Activated T-helper 1 cell treated with anti-CD3 and anti-CD28 coated beads, Interleukin-2, amount 50 U/mL, for 16 hours (primary cell): ENCODE results near the gene TNFRSF8.

Experiments used
- DNase-seq, 2 donors: peaks; one replicate each; pipeline ENCODE4 v3.0.0-alpha.2; 2020; ENCODE audit warnings: low read depth in 1 of 2, low spot score in 1 of 2

TNFRSF8 gene

GRCh38 chr1:12113433-12114339 lies 50.6 kb downstream of the TNFRSF8 start:
- DNase-seq = no peak

- no peak for DNase-seq
Observed at GRCh38 chr1:12114340-12114683, 51.2 kb downstream of the TNFRSF8 start.

DNA sequence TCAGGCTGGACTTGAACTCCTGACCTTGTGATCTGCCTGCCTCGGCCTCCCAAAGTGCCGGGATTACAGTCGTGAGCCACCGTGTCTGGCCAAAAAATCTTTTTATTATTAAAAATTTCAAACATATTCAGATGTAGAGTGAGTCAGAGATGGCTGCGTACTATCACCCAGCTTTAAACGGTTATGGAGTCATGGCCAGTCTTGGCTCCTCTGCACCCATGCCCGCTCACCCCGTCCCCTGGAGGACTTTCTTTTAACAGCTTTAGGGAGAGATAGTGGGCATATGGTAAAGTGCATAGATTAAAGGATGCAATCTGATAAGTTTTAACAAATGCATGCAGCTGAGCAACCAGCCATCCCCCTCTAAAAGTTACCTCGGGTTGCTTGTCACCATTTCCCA lies 51.8 kb downstream of the TNFRSF8 start:
- DNase-seq = no peak

GRCh38 chr1:12121212-12122003 lies 58.3 kb downstream of the TNFRSF8 start:
- DNase-seq = no peak

- DNase-seq = no peak
Observed at GRCh38 chr1:12123172-12123571, 60.1 kb downstream of the TNFRSF8 start.

- DNase-seq = peak; percentile 66 to 76
Observed at GRCh38 chr1:12124693-12125421, 61.8 kb downstream of the TNFRSF8 start.

GRCh38 chr1:12125422-12126355 lies 62.6 kb downstream of the TNFRSF8 start:
- DNase-seq = no peak

- DNase-seq = no peak
Observed at GRCh38 chr1:12126781-12127180, 63.7 kb downstream of the TNFRSF8 start.

DNA sequence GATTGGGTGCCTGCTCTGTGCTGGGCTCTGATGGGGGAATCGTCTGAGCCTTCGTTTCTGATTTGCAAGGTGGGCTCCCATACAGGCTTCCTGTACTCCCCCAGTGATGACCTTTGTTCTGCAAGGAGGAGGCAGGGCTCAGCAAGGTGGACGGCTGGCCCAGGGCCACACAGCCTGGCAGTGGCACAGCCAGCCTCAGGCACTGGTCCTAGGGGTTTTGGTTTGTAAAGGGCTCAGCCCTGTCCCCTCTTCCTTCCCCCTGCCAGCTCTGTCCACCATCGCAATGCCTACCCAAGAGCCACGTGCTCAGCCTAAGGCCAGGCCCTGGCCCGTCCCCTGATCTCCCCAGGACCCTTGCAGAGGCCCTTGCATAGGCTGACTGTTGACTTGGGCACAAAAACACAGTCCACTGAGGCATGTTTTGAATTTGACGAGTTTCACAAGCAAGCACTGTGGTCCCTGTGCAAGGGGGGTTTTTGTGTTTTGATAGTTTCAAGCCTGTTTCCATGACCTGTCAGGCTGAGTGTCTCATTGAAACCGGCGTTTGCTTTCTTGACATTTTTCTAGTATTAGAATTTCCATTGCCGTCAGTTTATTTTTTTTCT lies 64.2 kb downstream of the TNFRSF8 start:
- no peak for DNase-seq

- no peak for DNase-seq
Observed at GRCh38 chr1:12128120-12128519, 65.0 kb downstream of the TNFRSF8 start.

DNA sequence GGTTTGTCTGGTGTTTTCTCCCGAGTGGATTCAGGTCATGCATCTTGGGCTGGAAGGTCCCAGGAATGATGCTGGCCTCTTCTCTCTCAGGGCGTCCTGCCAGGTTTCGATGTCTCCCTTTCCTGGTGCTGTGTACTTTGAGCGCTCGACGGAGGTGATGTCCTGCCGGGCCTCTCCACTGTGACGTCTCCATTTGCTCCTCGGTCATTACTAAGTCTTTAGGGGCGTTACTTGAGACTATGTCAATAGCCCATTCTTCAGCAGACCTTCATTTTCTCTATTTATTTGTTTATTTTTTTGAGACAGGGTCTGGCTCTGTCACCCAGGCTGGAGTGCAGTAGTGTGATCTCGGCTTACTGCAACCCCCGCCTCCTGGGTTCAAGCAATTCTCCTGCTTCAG lies 66.5 kb downstream of the TNFRSF8 start:
- DNase-seq = no peak

DNA sequence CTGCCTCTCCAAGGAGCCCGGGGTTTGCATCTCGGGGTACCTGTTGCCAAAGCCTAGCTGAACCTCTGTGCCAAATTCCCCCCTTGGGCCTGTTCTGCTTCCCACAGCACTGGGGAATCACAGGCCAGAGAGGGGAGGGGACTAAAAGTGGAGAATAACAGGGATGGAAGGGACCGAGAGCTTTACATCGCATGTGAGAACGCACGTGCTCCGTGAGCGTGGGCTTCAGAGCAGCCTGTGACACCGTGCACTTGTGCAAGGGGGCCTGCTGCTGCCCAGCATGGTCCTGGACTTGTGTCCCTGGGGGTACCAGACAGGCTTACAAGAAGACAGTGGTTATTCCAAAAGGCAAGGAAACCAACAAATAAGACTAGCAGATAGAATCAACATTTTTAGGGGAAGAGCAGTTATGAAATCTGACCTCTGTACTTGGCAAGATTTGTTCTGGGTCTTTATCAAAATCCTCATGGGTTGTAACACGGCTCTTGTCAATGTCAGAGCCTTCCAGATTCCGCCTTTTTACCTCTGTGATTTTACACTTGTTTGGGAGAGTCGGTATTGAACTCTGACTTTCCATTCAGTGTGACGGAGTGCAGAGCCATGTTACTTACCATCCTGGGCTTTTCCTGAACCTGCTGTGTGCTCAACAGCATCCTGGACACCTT lies 67.5 kb downstream of the TNFRSF8 start:
- no peak for DNase-seq

DNA sequence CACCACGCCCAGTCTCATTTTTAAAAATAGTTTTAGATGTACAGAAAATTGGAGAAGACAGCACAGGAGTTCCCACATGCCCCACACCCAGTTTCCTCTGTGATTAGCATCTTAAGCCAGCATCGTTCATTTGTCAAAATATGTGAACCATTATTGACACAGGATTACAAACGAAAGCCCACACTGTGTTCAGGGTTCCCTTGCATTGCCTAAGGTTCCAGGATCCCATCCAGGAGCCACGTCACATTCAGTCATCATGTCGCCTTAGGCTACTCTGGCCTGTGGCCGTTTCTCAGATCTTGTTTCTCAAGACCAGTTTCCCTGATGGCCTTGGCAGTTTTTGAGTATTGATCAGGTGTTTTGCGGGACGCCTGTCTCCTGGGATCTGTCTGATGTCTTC lies 69.0 kb downstream of the TNFRSF8 start:
- DNase-seq = no peak

- no peak for DNase-seq
Observed at GRCh38 chr1:12134716-12135115, 71.6 kb downstream of the TNFRSF8 start.

GRCh38 chr1:12135612-12136011 lies 72.5 kb downstream of the TNFRSF8 start:
- no peak for DNase-seq

- no peak for DNase-seq
Observed at GRCh38 chr1:12136916-12137610, 74.0 kb downstream of the TNFRSF8 start.

GRCh38 chr1:12138196-12139168 lies 75.4 kb downstream of the TNFRSF8 start:
- DNase-seq = no peak

DNA sequence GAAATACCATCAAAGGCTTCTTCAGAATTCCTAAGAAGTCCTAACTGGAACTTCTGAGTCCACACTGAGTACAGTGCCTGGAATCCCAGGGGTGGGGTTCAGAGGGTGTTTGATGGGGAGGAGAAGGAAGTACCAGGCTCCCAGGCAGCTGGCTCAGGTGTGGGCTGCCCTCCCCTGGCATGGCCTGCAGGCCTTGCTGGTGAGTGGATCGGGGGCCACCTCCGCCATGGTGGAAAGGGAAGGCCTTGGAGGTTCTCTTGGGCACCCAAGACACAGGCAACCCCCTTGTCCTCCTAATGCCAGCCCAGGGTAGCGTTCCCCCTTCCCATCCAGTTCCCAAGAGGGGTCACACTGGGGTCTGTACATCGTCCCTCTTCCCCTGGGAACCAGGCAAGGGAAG lies 76.9 kb downstream of the TNFRSF8 start:
- DNase-seq = no peak
